Neutrophil (primary cell): Measurements from ENCODE around the gene RAB4A.

ENCODE experiments used
- H3K27ac ChIP-seq: fragments of 200-600 bp; sonication (generic); 2 replicates; pipeline ENCODE4 v1.5.1; 2016; ENCODE audit warnings: mild to moderate bottlenecking, moderate library complexity
- H3K27me3 ChIP-seq: fragments of 200-600 bp; sonication (generic); 2 replicates; pipeline ENCODE4 v1.6.0; 2016; ENCODE audit warnings: mild to moderate bottlenecking
- H3K36me3 ChIP-seq: fragments of 200-600 bp; sonication (generic); 2 replicates; pipeline ENCODE4 v1.5.1; 2017
- H3K4me1 ChIP-seq, 2 experiments: fragments of 200-600 bp in 1 of 2; sonication (generic) in 1 of 2; 1 replicate in 1 of 2; 2 replicates in 1 of 2; pipeline versions ENCODE4 v1.5.1 to v1.6.1; 2013 to 2016; ENCODE audit warnings: low read depth in 1 of 2, low read length in 1 of 2, mild to moderate bottlenecking in 1 of 2, moderate library complexity in 1 of 2; ENCODE audit not compliant: control insufficient read depth in 1 of 2, insufficient read depth in 1 of 2
- H3K4me3 ChIP-seq, 2 experiments: fragments of 200-600 bp in 1 of 2; sonication (generic) in 1 of 2; 1 replicate in 1 of 2; 2 replicates in 1 of 2; pipeline ENCODE4 v1.5.1; 2013 to 2016; ENCODE audit warnings: low read depth in 1 of 2, low read length in 1 of 2, mild to moderate bottlenecking in 1 of 2, moderate library complexity in 1 of 2
- H3K9me3 ChIP-seq: fragments of 200-600 bp; sonication (generic); 2 replicates; pipeline ENCODE4 v1.5.1; 2016
- CTCF ChIP-seq: fragments of 200-600 bp; sonication (generic); IDR thresholded peaks from 2 replicates; pipeline ENCODE4 v1.5.1; 2016; ENCODE audit warnings: antibody characterized with exemption

Gene RAB4A

GRCh38 chr1:229238231-229238630, 32.7 kb upstream of the RAB4A start:
- Histone ChIP-seq H3K4me1 (no peaks in the 10 kb centered on the region), H3K27ac (no peak overlapping the region), H3K4me3 (no peak overlapping the region), H3K9me3 (no peaks in the 10 kb centered on the region), H3K27me3 (peaks cover 6% of the 10 kb centered on the region), H3K36me3 (no peaks in the 10 kb centered on the region)
- no peak for TF ChIP-seq CTCF

GRCh38 chr1:229238674-229239415, 32.1 kb upstream of the RAB4A start:
- no peak overlapping the region for H3K4me3 ChIP-seq
- peaks cover 4% of the 10 kb centered on the region for H3K27me3 ChIP-seq
- TF ChIP-seq CTCF: no peak
- no peaks in the 10 kb centered on the region for H3K36me3 ChIP-seq
- H3K9me3 ChIP-seq: no peaks in the 10 kb centered on the region
- H3K4me1 ChIP-seq: no peaks in the 10 kb centered on the region
- H3K27ac ChIP-seq: no peak overlapping the region

- Histone ChIP-seq H3K27ac (no peak overlapping the region), H3K4me3 (no peak overlapping the region), H3K36me3 (no peaks in the 10 kb centered on the region), H3K4me1 (no peaks in the 10 kb centered on the region), H3K27me3 (no peaks in the 10 kb centered on the region), H3K9me3 (no peaks in the 10 kb centered on the region)
- no peak for TF ChIP-seq CTCF
Measured at GRCh38 chr1:229240532-229240931, 30.4 kb upstream of the RAB4A start.

- TF ChIP-seq CTCF: no peak
- Histone ChIP-seq H3K36me3 (no peaks in the 10 kb centered on the region), H3K9me3 (no peaks in the 10 kb centered on the region), H3K27me3 (no peaks in the 10 kb centered on the region), H3K27ac (no peak overlapping the region), H3K4me3 (no peak overlapping the region), H3K4me1 (no peaks in the 10 kb centered on the region)
Measured at GRCh38 chr1:229241390-229241789, 29.5 kb upstream of the RAB4A start.

- Histone ChIP-seq H3K36me3 (no peaks in the 10 kb centered on the region), H3K9me3 (no peaks in the 10 kb centered on the region), H3K4me1 (no peaks in the 10 kb centered on the region), H3K27ac (no peak overlapping the region), H3K4me3 (no peak overlapping the region), H3K27me3 (no peaks in the 10 kb centered on the region)
- no peak for TF ChIP-seq CTCF
Measured at GRCh38 chr1:229243638-229244037, 27.3 kb upstream of the RAB4A start.
